Omental fat pad (tissue), 4 donors: ENCODE measurements around the gene PLCH1. TPM values are rescaled to one million over a fixed set of nuclear protein-coding genes. Genes with fewer than 3 reads are reported as not detected.
A peak's percentile ranks its signal among the peaks of the same experiment; 100 is the strongest.

ENCODE experiments used
- ATAC-seq: fragments of 150-250 bp; one replicate; pipeline ENCODE4 v1.9.1; 2016; ENCODE audit warnings: mild to moderate bottlenecking, moderate library complexity; ENCODE audit not compliant: low FRiP score
- DNase-seq: peaks from one replicate; pipeline ENCODE4 v3.0.0-alpha.2; 2019; ENCODE audit warnings: low spot score
- CTCF ChIP-seq, 3 donors: fragments of 450-650 bp; IDR thresholded peaks; one replicate each; pipeline ENCODE4 v1.5.1; 2016 to 2017; ENCODE audit warnings: antibody characterized with exemption in 3 of 3, mild to moderate bottlenecking in 3 of 3, moderate library complexity in 2 of 3
- total RNA-seq, 4 donors: library from RNA; depleted of rRNA; stranded (reverse); fragments of >200 nt; gene quantifications; one replicate each; pipeline ENCODE4 v1.1.0, GENCODE V29; 2016

Gene PLCH1
- total RNA-seq, 4 donors from 2014 or later: 0.12 to 3.2 (median 0.23) TPM

- ATAC-seq: no peak
- no peak for DNase-seq
- TF ChIP-seq CTCF (IDR thresholded peaks at IDR 0.05): no peak
Observed at GRCh38 chr3:155675094-155675493, 69.8 kb downstream of the PLCH1 start.

- DNase-seq (no peak), ATAC-seq (no peak)
- TF ChIP-seq CTCF (IDR thresholded peaks at IDR 0.05): no peak
Observed at GRCh38 chr3:155673421-155673820, 71.5 kb downstream of the PLCH1 start.

- DNase-seq: no peak
- no peak for TF ChIP-seq CTCF (IDR thresholded peaks at IDR 0.05)
- ATAC-seq: no peak
Observed at GRCh38 chr3:155670335-155670734, 74.5 kb downstream of the PLCH1 start.

- TF ChIP-seq CTCF (IDR thresholded peaks at IDR 0.05): no peak
- DNase-seq (no peak), ATAC-seq (no peak)
Observed at GRCh38 chr3:155667988-155668387, 76.9 kb downstream of the PLCH1 start.

- TF ChIP-seq CTCF (IDR thresholded peaks at IDR 0.05): no peak
- ATAC-seq: peak; percentile 82
- peak; percentile 24 for DNase-seq
Observed at GRCh38 chr3:155664925-155665695, 79.8 kb downstream of the PLCH1 start.

- no peak for TF ChIP-seq CTCF (IDR thresholded peaks at IDR 0.05)
- ATAC-seq (no peak), DNase-seq (no peak)
Observed at GRCh38 chr3:155663467-155664212, 81.2 kb downstream of the PLCH1 start.
